Measurements from ENCODE around the gene NRP1.

DNA sequence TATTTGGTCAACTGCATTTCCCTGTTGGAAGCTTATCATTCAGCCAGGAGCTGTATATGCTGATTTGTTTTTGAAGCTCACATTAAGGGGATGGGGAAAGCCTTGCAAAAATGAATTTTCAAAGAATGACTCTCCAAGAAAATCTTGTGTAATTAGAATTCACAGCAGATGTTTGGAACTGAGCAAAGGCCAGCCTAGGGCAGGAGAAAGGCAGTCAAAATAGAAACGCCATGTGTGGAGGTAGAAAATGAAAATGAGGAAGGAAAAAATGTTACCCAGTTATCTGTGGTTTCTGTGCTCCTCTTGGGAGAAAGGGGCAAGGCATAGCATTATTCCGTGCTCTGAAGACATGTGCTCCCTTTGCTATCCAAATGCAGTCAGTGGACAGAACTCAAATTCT lies 93.5 kb downstream of the NRP1 start:
- TF ChIP-seq, protein P1, sequence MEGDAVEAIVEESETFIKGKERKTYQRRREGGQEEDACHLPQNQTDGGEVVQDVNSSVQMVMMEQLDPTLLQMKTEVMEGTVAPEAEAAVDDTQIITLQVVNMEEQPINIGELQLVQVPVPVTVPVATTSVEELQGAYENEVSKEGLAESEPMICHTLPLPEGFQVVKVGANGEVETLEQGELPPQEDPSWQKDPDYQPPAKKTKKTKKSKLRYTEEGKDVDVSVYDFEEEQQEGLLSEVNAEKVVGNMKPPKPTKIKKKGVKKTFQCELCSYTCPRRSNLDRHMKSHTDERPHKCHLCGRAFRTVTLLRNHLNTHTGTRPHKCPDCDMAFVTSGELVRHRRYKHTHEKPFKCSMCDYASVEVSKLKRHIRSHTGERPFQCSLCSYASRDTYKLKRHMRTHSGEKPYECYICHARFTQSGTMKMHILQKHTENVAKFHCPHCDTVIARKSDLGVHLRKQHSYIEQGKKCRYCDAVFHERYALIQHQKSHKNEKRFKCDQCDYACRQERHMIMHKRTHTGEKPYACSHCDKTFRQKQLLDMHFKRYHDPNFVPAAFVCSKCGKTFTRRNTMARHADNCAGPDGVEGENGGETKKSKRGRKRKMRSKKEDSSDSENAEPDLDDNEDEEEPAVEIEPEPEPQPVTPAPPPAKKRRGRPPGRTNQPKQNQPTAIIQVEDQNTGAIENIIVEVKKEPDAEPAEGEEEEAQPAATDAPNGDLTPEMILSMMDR (IDR thresholded peaks at IDR 0.05) = no peak
- TF ChIP-seq EP300 (IDR thresholded peaks at IDR 0.05) (no peak), POLR2A (IDR thresholded peaks at IDR 0.05) (no peak)
